OCI-LY1 (cell line): ENCODE results near the gene TNRC6C.

Experiments
- H2AFZ ChIP-seq: fragments of 200-600 bp; sonication (generic), shearing (Covaris generic); 2 replicates; pipeline ENCODE4 v1.6.0; 2014; ENCODE audit warnings: antibody characterized with exemption, mild to moderate bottlenecking, low read length
- H3F3A ChIP-seq: fragments of 200-600 bp; sonication (generic), shearing (Covaris generic); 2 replicates; pipeline ENCODE4 v1.6.0; 2014; ENCODE audit warnings: mild to moderate bottlenecking, antibody characterized with exemption, low read length, moderate library complexity; ENCODE audit not compliant: insufficient read depth
- H3K27ac ChIP-seq: fragments of 200-600 bp; sonication (generic); 2 replicates; pipeline ENCODE4 v1.5.1; 2014; ENCODE audit warnings: low read length, mixed run types, mild to moderate bottlenecking, low read depth; ENCODE audit not compliant: poor library complexity, severe bottlenecking
- H3K27me3 ChIP-seq: fragments of 200-600 bp; sonication (generic); 2 replicates; pipeline ENCODE4 v1.6.0; 2014; ENCODE audit warnings: antibody characterized with exemption, mild to moderate bottlenecking, low read length, moderate library complexity; ENCODE audit not compliant: insufficient read depth
- H3K36me3 ChIP-seq: fragments of 200-600 bp; sonication (generic); 2 replicates; pipeline ENCODE4 v1.6.1; 2014; ENCODE audit warnings: mild to moderate bottlenecking, antibody characterized with exemption, low read length, moderate library complexity, mixed read lengths; ENCODE audit not compliant: insufficient read depth
- H3K4me1 ChIP-seq: fragments of 200-600 bp; sonication (generic); 2 replicates; pipeline ENCODE4 v1.5.1; 2014; ENCODE audit warnings: mild to moderate bottlenecking, low read length, moderate library complexity; ENCODE audit not compliant: insufficient read depth, severe bottlenecking
- H3K4me2 ChIP-seq: fragments of 200-600 bp; sonication (generic), shearing (Covaris generic); 2 replicates; pipeline ENCODE4 v1.6.1; 2014; ENCODE audit warnings: low read length
- H3K4me3 ChIP-seq: fragments of 200-600 bp; sonication (generic); 2 replicates; pipeline ENCODE4 v1.5.1; 2014; ENCODE audit warnings: low read length, low read depth, mild to moderate bottlenecking, mixed read lengths; ENCODE audit not compliant: poor library complexity, severe bottlenecking
- H3K79me2 ChIP-seq: fragments of 200-600 bp; shearing (Covaris generic); 2 replicates; pipeline ENCODE4 v1.6.1; 2016; ENCODE audit warnings: mixed run types, low read length, mixed read lengths; ENCODE audit not compliant: insufficient read depth
- H3K9ac ChIP-seq: fragments of 200-600 bp; sonication (generic), shearing (Covaris generic); 2 replicates; pipeline ENCODE4 v1.6.1; 2014; ENCODE audit warnings: mild to moderate bottlenecking, low read length, mixed read lengths
- H3K9me2 ChIP-seq: fragments of 200-600 bp; sonication (generic), shearing (Covaris generic); 2 replicates; pipeline ENCODE4 v1.6.1; 2014; ENCODE audit warnings: low read depth, mild to moderate bottlenecking, low read length, mixed read lengths
- H3K9me3 ChIP-seq: fragments of 200-600 bp; shearing (Covaris generic); 2 replicates; pipeline ENCODE4 v1.6.1; 2014; ENCODE audit warnings: low read length, mixed read lengths
- H4K20me1 ChIP-seq: fragments of 200-600 bp; sonication (generic), shearing (Covaris generic); 2 replicates; pipeline ENCODE4 v1.6.0; 2016; ENCODE audit warnings: mild to moderate bottlenecking, low read length; ENCODE audit not compliant: insufficient read depth
- CTCF ChIP-seq: fragments of 200-600 bp; sonication (generic), shearing (Covaris generic); IDR thresholded peaks from 2 replicates; pipeline ENCODE4 v1.5.1; 2017; ENCODE audit warnings: mild to moderate bottlenecking, antibody characterized with exemption, low read length, moderate library complexity, mixed read lengths
- EZH2 ChIP-seq: fragments of 200-600 bp; sonication (generic), shearing (Covaris generic); IDR thresholded peaks from 2 replicates; pipeline ENCODE4 v1.8.0; 2017; ENCODE audit warnings: borderline replicate concordance, mixed run types, mild to moderate bottlenecking, antibody characterized with exemption, low read length, moderate library complexity, mixed read lengths

The TNRC6C gene

GRCh38 chr17:78112518-78113471 is 154.3 kb downstream of the TNRC6C start:
- peaks cover 10% of the 10 kb centered on the region for H3K4me1 ChIP-seq
- H3K4me2 ChIP-seq: no peak overlapping the region
- peak; percentile 98 for TF ChIP-seq CTCF
- TF ChIP-seq EZH2: no peak
- no peak overlapping the region for H3K9ac ChIP-seq
- H3K4me3 ChIP-seq: no peak overlapping the region
- no peaks in the 10 kb centered on the region for H4K20me1 ChIP-seq
- H2AFZ ChIP-seq: no peak overlapping the region
- H3K9me3 ChIP-seq: no peaks in the 10 kb centered on the region
- H3K27ac ChIP-seq: no peak overlapping the region
- no peaks in the 10 kb centered on the region for H3K79me2 ChIP-seq
- no peaks in the 10 kb centered on the region for H3K9me2 ChIP-seq
- H3K36me3 ChIP-seq: peaks cover 40% of the 10 kb centered on the region
- no peaks in the 10 kb centered on the region for H3K27me3 ChIP-seq
- H3F3A ChIP-seq: no peaks in the 10 kb centered on the region

GRCh38 chr17:78113804-78114785 is 155.6 kb downstream of the TNRC6C start:
- no peaks in the 10 kb centered on the region for H3K79me2 ChIP-seq

More at GRCh38 chr17:78113804-78114785, 155.6 kb downstream of the TNRC6C start:
- Histone ChIP-seq H3K4me2 (no peak overlapping the region), H3K4me3 (no peak overlapping the region), H2AFZ (no peak overlapping the region), H3K9me2 (no peaks in the 10 kb centered on the region), H3K9ac (no peak overlapping the region), H3K4me1 (peaks cover 12% of the 10 kb centered on the region), H3K27me3 (no peaks in the 10 kb centered on the region), H3K27ac (no peak overlapping the region), H3K36me3 (peaks cover 40% of the 10 kb centered on the region), H4K20me1 (no peaks in the 10 kb centered on the region), H3F3A (no peaks in the 10 kb centered on the region), H3K9me3 (no peaks in the 10 kb centered on the region)
- TF ChIP-seq CTCF (no peak), EZH2 (no peak)
